Astrocyte of the cerebellum (primary cell): Measurements from ENCODE around the gene ABCB8.
A peak's percentile ranks its signal among the peaks of the same experiment; 100 is the strongest.

ENCODE experiments used
- DNase-seq: peaks from one replicate; pipeline ENCODE4 v3.0.0-alpha.2; 2011; ENCODE audit warnings: low read depth
- H3K4me3 ChIP-seq: 2 replicates; pipeline ENCODE4 v1.5.1; 2011; ENCODE audit warnings: mild to moderate bottlenecking, low read depth, low read length, moderate library complexity
- CTCF ChIP-seq: IDR thresholded peaks from 2 replicates; pipeline ENCODE4 v1.5.1; 2012; ENCODE audit warnings: low read length, low read depth, moderate library complexity, mild to moderate bottlenecking; ENCODE audit errors: missing control alignments
- in situ Hi-C: cut with HindIII; loops from 2 replicates; pipeline ENCODE4 v1.10.0; 2017; ENCODE audit warnings: low sequenced_read_pairs

ABCB8 gene

DNA sequence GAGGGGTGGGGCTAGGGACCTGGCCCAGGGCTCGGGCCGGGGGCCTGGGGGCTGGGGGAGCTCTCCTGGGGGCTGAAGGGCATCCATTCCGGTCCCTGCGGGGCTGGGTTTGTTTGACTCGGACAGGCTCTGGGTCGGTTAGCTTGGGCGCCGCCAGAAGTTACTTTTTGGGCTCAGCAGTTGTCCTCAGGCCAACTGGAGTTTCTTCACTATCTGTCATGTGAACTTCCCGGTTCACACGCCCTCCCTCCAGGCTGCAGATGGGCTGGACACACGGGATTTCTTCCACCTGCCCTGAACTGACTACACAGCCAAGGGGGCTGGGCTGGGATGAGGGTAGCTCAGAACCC lies 34.9 kb downstream of the ABCB8 start:
- DNase-seq, result no peak
- in situ Hi-C loops, result no loop called here
- H3K4me3 ChIP-seq, result peak overlapping the region; percentile 18
- TF ChIP-seq CTCF, result no peak

GRCh38 chr7:151064454-151064853 lies 36.2 kb downstream of the ABCB8 start:
- DNase-seq, result no peak
- no peak overlapping the region for H3K4me3 ChIP-seq
- no peak for TF ChIP-seq CTCF
- in situ Hi-C loops, result no loop called here

DNA sequence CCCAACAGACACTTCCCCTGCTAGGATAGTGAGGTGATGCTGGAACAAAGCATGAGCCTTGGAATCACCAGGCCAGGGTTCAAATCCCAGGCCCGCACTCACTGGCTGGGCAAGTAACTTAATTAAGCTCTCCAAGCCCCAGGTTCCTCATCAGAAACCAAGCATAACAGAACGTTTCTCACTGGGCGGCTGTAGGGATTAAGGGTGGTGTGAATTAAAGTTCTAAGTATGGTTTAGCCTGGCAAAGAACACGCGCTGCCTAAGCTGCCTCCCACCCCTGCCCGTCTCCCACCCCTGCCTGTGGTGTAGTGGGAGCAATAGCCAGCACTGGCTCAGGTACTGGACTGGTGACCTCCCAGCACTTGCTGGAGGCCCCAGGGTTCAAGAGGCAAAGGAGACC lies 36.7 kb downstream of the ABCB8 start:
- no peak overlapping the region for H3K4me3 ChIP-seq
- DNase-seq, result no peak
- in situ Hi-C loops, result loop anchor here (5.0 kb wide), 1 partner anchor 102 kb away; the partner anchor contains the start of gene GBX1
- TF ChIP-seq CTCF, result no peak

DNA sequence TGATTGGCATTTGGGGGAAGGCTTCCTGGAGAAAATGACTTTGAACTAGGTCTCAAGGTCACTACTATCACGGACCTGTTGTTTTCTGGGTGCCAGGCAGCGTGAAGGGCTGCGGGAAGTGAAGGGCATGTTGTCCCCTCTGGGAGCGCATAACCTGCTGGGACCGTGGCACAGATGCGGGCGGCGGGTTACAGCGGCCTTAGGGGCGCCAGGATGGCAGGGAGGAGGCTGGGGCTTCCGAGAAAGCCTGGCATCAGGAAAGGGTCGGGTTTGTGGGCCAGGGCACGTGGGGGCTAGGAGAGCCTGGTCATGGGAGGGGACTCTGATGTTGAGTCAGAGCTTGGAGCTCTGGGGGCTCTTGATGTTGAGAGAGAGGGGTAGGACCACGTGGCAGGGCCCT lies 37.3 kb downstream of the ABCB8 start:
- DNase-seq, result no peak
- in situ Hi-C loops, result loop anchor here (5.0 kb wide), 1 partner anchor 102 kb away; the partner anchor contains the start of gene GBX1
- H3K4me3 ChIP-seq, result no peak overlapping the region
- TF ChIP-seq CTCF, result no peak

GRCh38 chr7:151066273-151066974 lies 38.2 kb downstream of the ABCB8 start:
- no peak for TF ChIP-seq CTCF
- in situ Hi-C loops, result loop anchor here (5.0 kb wide), 1 partner anchor 101 kb away; the partner anchor contains the start of gene GBX1
- no peak overlapping the region for H3K4me3 ChIP-seq
- no peak for DNase-seq

GRCh38 chr7:151068069-151068773 lies 40.0 kb downstream of the ABCB8 start:
- no peak for TF ChIP-seq CTCF

More at GRCh38 chr7:151068069-151068773, 40.0 kb downstream of the ABCB8 start:
- in situ Hi-C loops, result loop anchor here (5.0 kb wide), 1 partner anchor 99 kb away; the partner anchor contains the start of gene GBX1
- peak; percentile 63 for DNase-seq
- no peak overlapping the region for H3K4me3 ChIP-seq
